HepG2 (cell line): ENCODE measurements around the gene FNDC3B. TPM values are rescaled to one million over a fixed set of nuclear protein-coding genes. Genes with fewer than 3 reads are reported as not detected.

Experiments used
- ATAC-seq: fragments of 200-7000 bp; cut with Tn5 transposase; 3 replicates; pipeline ENCODE4 v1.9.1; 2020; ENCODE audit warnings: mild to moderate bottlenecking, moderate library complexity
- BruUV-seq: library from RNA; stranded (reverse); fragments of 400-500 nt; replicated peaks from 2 replicates; lab custom pipeline; 2021; lab: Mats Ljungman, UMichigan
- CTCF ChIA-PET: fragments of 300-600 bp; formaldehyde crosslinking; extraction: SDS; loops from one replicate; lab custom pipeline; 2021; ENCODE audit warnings: low total read pairs, inconsistent platforms, low intra/inter-chr PET ratio; lab: Yijun Ruan, JAX
- POLR2A ChIA-PET: fragments of 350-600 bp; sonication (Branson Sonifier 250); formaldehyde crosslinking; loops from one replicate; lab custom pipeline; 2020; ENCODE audit warnings: antibody characterized with exemption, inconsistent platforms; lab: Yijun Ruan, JAX
- DNase-seq: peaks from one replicate; pipeline ENCODE4 v3.0.0-alpha.2; 2015; ENCODE audit warnings: low spot score
- FAIRE-seq: peaks from 3 replicates; lab custom pipeline; 2011; peaks lifted over from hg19 to GRCh38; lab: Jason Lieb, UNC
- H2AFZ ChIP-seq: one replicate; pipeline ENCODE4 v1.6.1; 2011; ENCODE audit warnings: low read length, inconsistent platforms
- H3K27ac ChIP-seq: fragments of 300-600 bp; 3 replicates; pipeline ENCODE4 v1.8.0; 2011; ENCODE audit warnings: mixed run types, mild to moderate bottlenecking, mixed read lengths, low read length, inconsistent platforms; ENCODE audit not compliant: insufficient read depth; ENCODE audit errors: extremely low read length
- H3K27me3 ChIP-seq, 2 experiments: fragments of 200-600 bp in 1 of 2; 2 replicates in 1 of 2; 3 replicates in 1 of 2; pipeline versions ENCODE4 v1.6.0 to v1.8.0; 2011; ENCODE audit warnings: low read length in 2 of 2, mild to moderate bottlenecking in 2 of 2, moderate library complexity in 2 of 2, inconsistent platforms in 1 of 2; ENCODE audit not compliant: insufficient read depth in 2 of 2, control insufficient read depth in 1 of 2
- H3K36me3 ChIP-seq, 2 experiments: fragments of 200-600 bp in 1 of 2; replicated peaks in 1 of 2; 2 replicates in 1 of 2; 3 replicates in 1 of 2; pipeline versions ENCODE4 v1.5.1 to v1.8.0; 2011; ENCODE audit warnings: low read length in 2 of 2, inconsistent platforms in 1 of 2; ENCODE audit not compliant: insufficient read depth in 2 of 2, control insufficient read depth in 1 of 2
- H3K4me1 ChIP-seq: 2 replicates; pipeline ENCODE4 v1.5.1; 2012; ENCODE audit warnings: low read length, inconsistent platforms; ENCODE audit not compliant: insufficient read depth
- H3K4me2 ChIP-seq: 2 replicates; pipeline ENCODE4 v1.6.0; 2011; ENCODE audit warnings: low read depth, low read length, inconsistent platforms
- H3K4me3 ChIP-seq, 3 experiments: fragments of 200-600 bp in 1 of 3; sonication (generic), shearing (Covaris generic) in 1 of 3; replicated peaks in 1 of 3; 2 replicates each; pipeline ENCODE4 v1.5.1; 2011 to 2016; ENCODE audit warnings: low read length in 3 of 3, inconsistent platforms in 2 of 3, low read depth in 2 of 3, mild to moderate bottlenecking in 2 of 3, control low read depth in 1 of 3, mixed read lengths in 1 of 3; ENCODE audit not compliant: insufficient read depth in 1 of 3
- H3K79me2 ChIP-seq: one replicate; pipeline ENCODE4 v1.6.1; 2011; ENCODE audit warnings: low read length, inconsistent platforms; ENCODE audit not compliant: insufficient read depth
- H3K9ac ChIP-seq: 2 replicates; pipeline ENCODE4 v1.6.0; 2011; ENCODE audit warnings: mild to moderate bottlenecking, low read depth, low read length, inconsistent platforms; ENCODE audit not compliant: insufficient read depth
- H3K9me3 ChIP-seq: 2 replicates; pipeline ENCODE4 v1.5.1; 2012; ENCODE audit warnings: mild to moderate bottlenecking, low read length
- H4K20me1 ChIP-seq: 2 replicates; pipeline ENCODE4 v1.6.0; 2011; ENCODE audit warnings: inconsistent platforms, mild to moderate bottlenecking, low read length, moderate library complexity; ENCODE audit not compliant: insufficient read depth
- ARID2 ChIP-seq: sonication (generic); formaldehyde crosslinking; IDR thresholded peaks from 2 replicates; pipeline ENCODE4 v1.8.1; 2022; ENCODE audit warnings: mild to moderate bottlenecking, missing genetic modification reagents, borderline replicate concordance
- ARNT2 ChIP-seq: sonication (generic); formaldehyde crosslinking; IDR thresholded peaks from 2 replicates; pipeline ENCODE4 v1.8.0; 2022; ENCODE audit warnings: mild to moderate bottlenecking, low read depth, missing genetic modification reagents, moderate library complexity
- CBFB ChIP-seq: sonication (generic); formaldehyde crosslinking; IDR thresholded peaks from 2 replicates; pipeline ENCODE4 v1.4.0; 2020; ENCODE audit warnings: missing genetic modification reagents
- CBX2 ChIP-seq, 2 experiments: fragments of 200-600 bp in 1 of 2; sonication (generic); formaldehyde crosslinking in 1 of 2; IDR thresholded peaks; 2 replicates each; pipeline versions ENCODE4 v1.7.0 to v1.8.1; 2018 to 2022; ENCODE audit warnings: low read depth in 2 of 2, low read length in 1 of 2, mild to moderate bottlenecking in 1 of 2, missing genetic modification reagents in 1 of 2
- DNMT3B ChIP-seq: conservative IDR thresholded peaks from 2 replicates; pipeline ENCODE4 v1.6.1; 2016; ENCODE audit warnings: missing biosample characterization, control low read depth
- FOXO1 ChIP-seq: sonication (generic); formaldehyde crosslinking; IDR thresholded peaks from 2 replicates; pipeline ENCODE4 v1.4.0; 2020; ENCODE audit warnings: missing genetic modification reagents
- MBNL3 ChIP-seq: fragments of 250-450 bp; sonication (Bioruptor Pico); conservative IDR thresholded peaks from 2 replicates; pipeline ENCODE4 v1.8.0; 2022; ENCODE audit warnings: mild to moderate bottlenecking, inconsistent platforms
- MTF1 ChIP-seq: sonication (generic); formaldehyde crosslinking; IDR thresholded peaks from 2 replicates; pipeline ENCODE4 v1.5.0; 2020; ENCODE audit warnings: missing genetic modification reagents
- NCOA5 ChIP-seq: sonication (generic); formaldehyde crosslinking; IDR thresholded peaks from 2 replicates; pipeline ENCODE4 v1.4.0; 2020; ENCODE audit warnings: missing genetic modification reagents
- RFX1 ChIP-seq: fragments of 450-650 bp; IDR thresholded peaks from 2 replicates; pipeline ENCODE4 v1.6.1; 2017
- TBX2 ChIP-seq: sonication (generic); formaldehyde crosslinking; IDR thresholded peaks from 2 replicates; pipeline ENCODE4 v1.5.0; 2020; ENCODE audit warnings: missing genetic modification reagents, mild to moderate bottlenecking, borderline replicate concordance
- TMF1 ChIP-seq: sonication (generic); formaldehyde crosslinking; IDR thresholded peaks from 2 replicates; pipeline ENCODE4 v1.8.1; 2022; ENCODE audit warnings: low read depth, missing genetic modification reagents
- YEATS4 ChIP-seq: sonication (generic); formaldehyde crosslinking; IDR thresholded peaks from 2 replicates; pipeline ENCODE4 v1.4.0; 2020; ENCODE audit warnings: missing genetic modification reagents, borderline replicate concordance
- ZFP37 ChIP-seq: sonication (generic); formaldehyde crosslinking; IDR thresholded peaks from 2 replicates; pipeline ENCODE4 v1.4.0; 2020; ENCODE audit warnings: missing genetic modification reagents, borderline replicate concordance
- ZMYM4 ChIP-seq: sonication (generic); formaldehyde crosslinking; IDR thresholded peaks from 2 replicates; pipeline ENCODE4 v1.8.1; 2023; ENCODE audit warnings: mild to moderate bottlenecking, missing genetic modification reagents
- ZNF253 ChIP-seq: sonication (generic); formaldehyde crosslinking; IDR thresholded peaks from 2 replicates; pipeline ENCODE4 v1.8.0; 2022; ENCODE audit warnings: mild to moderate bottlenecking, missing genetic modification reagents, borderline replicate concordance
- ZNF446 ChIP-seq: sonication (generic); formaldehyde crosslinking; IDR thresholded peaks from 2 replicates; pipeline ENCODE4 v1.5.0; 2020; ENCODE audit warnings: mild to moderate bottlenecking, missing genetic modification reagents
- ZSCAN20 ChIP-seq: sonication (generic); formaldehyde crosslinking; IDR thresholded peaks from 2 replicates; pipeline ENCODE4 v1.4.0; 2020; ENCODE audit warnings: missing genetic modification reagents, mild to moderate bottlenecking, borderline replicate concordance
- WGBS: methylation state at CpG from one replicate; pipeline ENCODE4 v1.1.6; 2017; ENCODE audit warnings: low lambda C conversion rate; 5-methylcytosine and 5-hydroxymethylcytosine counted together
- in situ Hi-C: cut with HindIII; loops from 2 replicates; pipeline ENCODE4 v1.10.0; 2017; ENCODE audit warnings: low pct_unique_long_range_greater_than_20kb; ENCODE audit not compliant: extremely low pct_ligation_motif_present
- intact Hi-C: fragments of 100-400 bp; cut with micrococcal nuclease; formaldehyde crosslinking; loops from one replicate; pipeline ENCODE4 v1.10.0; 2022; ENCODE audit not compliant: unreplicated experiment
- polyA plus RNA-seq, 8 experiments: library from polyadenylated mRNA; depleted of rRNA in 3 of 8; stranded (reverse) in 7 of 8; unstranded in 1 of 8; fragments of >200 nt; fragmentation: Illumina TruSeq in 4 of 8; extraction: Trizol in 4 of 8; gene quantifications; 2 replicates each; pipeline versions ENCODE4 v1.2.1 to v1.2.3, GENCODE V29; 2011 to 2016; ENCODE audit warnings: low read depth in 4 of 8, missing spikeins in 1 of 8, mixed read lengths in 1 of 8; ENCODE audit not compliant: insufficient read depth in 1 of 8
- total RNA-seq, 5 experiments: library from RNA; depleted of rRNA; stranded (reverse); fragments of >200 nt; fragmentation: Illumina TruSeq; extraction: Trizol; gene quantifications; 2 replicates each; pipeline ENCODE4 v1.2.3, GENCODE V29; 2016; ENCODE audit warnings: low read depth in 1 of 5
- TF ChIP-seq, protein P1 (sequence below): sonication (generic); formaldehyde crosslinking; IDR thresholded peaks from 2 replicates; pipeline ENCODE4 v1.4.0; 2020; ENCODE audit warnings: missing genetic modification reagents, borderline replicate concordance
- TF ChIP-seq, protein P2 (sequence below): IDR thresholded peaks from 2 replicates; pipeline ENCODE4 v1.6.1; 2016
- TF ChIP-seq, protein P3 (sequence below): sonication (generic); formaldehyde crosslinking; IDR thresholded peaks from 2 replicates; pipeline ENCODE4 v1.4.0; 2020; ENCODE audit warnings: missing genetic modification reagents, borderline replicate concordance

FNDC3B gene
- total and polyA plus RNA-seq, 2 of the 13 experiments (the other 11 are each of a cell fraction or from before 2014, with no cell fraction given): 74.8 to 103 TPM

DNA sequence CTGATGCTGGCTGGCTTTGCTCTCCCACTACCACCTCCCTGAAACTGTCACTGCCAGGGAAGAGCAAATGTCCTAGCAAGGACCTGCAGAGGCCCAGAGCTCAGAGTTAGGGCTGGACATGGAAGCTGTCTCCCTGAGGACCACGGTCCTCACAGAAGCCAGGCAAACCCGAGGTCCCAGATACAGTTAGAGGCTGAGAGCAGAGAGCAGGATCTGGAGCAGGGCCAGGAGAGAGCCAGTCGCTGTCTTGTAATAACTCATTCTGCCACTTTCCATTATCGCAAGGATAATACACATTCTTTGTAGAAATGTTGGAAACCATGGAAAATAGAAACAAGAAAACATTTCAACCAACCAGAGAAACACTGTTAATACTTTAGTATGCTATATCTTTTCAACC, 398.8 kb downstream of the FNDC3B start (continued):
- TF ChIP-seq, protein P1, sequence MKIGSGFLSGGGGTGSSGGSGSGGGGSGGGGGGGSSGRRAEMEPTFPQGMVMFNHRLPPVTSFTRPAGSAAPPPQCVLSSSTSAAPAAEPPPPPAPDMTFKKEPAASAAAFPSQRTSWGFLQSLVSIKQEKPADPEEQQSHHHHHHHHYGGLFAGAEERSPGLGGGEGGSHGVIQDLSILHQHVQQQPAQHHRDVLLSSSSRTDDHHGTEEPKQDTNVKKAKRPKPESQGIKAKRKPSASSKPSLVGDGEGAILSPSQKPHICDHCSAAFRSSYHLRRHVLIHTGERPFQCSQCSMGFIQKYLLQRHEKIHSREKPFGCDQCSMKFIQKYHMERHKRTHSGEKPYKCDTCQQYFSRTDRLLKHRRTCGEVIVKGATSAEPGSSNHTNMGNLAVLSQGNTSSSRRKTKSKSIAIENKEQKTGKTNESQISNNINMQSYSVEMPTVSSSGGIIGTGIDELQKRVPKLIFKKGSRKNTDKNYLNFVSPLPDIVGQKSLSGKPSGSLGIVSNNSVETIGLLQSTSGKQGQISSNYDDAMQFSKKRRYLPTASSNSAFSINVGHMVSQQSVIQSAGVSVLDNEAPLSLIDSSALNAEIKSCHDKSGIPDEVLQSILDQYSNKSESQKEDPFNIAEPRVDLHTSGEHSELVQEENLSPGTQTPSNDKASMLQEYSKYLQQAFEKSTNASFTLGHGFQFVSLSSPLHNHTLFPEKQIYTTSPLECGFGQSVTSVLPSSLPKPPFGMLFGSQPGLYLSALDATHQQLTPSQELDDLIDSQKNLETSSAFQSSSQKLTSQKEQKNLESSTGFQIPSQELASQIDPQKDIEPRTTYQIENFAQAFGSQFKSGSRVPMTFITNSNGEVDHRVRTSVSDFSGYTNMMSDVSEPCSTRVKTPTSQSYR (CRISPR knock-in tag): no peak
- no peak for TF ChIP-seq ZNF446 (CRISPR knock-in tag)
- no peak for TF ChIP-seq RFX1
- TF ChIP-seq ZNF253 (CRISPR knock-in tag): no peak
- TF ChIP-seq ZMYM4 (CRISPR knock-in tag): no peak
- TF ChIP-seq CBX2 (IDR thresholded peaks at IDR 0.05; ENCODE audit: low read depth, low read length): no peak
- TF ChIP-seq CBX2 (CRISPR knock-in tag; IDR thresholded peaks at IDR 0.05; ENCODE audit: low read depth): no peak

DNA sequence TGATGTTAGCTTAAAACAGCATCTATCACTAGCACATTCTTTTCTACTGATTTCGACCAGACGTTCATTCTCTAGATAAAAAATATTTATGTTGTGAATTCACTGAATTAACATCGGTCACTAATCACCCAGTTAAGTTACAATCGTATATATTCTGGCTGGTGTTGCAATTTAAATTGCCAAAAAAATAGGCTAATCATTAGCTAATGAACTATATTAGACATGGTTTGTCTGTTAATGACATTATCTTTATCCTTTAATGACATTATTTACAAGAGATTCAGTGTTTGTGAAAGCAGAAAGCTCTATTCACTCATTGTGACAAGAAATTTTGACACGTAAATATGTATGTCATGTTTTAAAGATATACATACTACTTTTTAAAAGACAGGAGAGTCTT, 402.2 kb downstream of the FNDC3B start:
- in situ Hi-C loops: no loop called here
- ChIA-PET POLR2A (no interaction called here), CTCF (no interaction called here)
- H3K4me1 ChIP-seq: no peaks in the 10 kb centered on the region
- DNase-seq (no peak), FAIRE-seq (no peak), ATAC-seq (no peak)
- no peak overlapping the region for H3K4me3 ChIP-seq
- intact Hi-C loops: no loop called here
- H3K9me3 ChIP-seq: no peaks in the 10 kb centered on the region
- no peak overlapping the region for H3K27ac ChIP-seq
- no peaks in the 10 kb centered on the region for H4K20me1 ChIP-seq
- H3K27me3 ChIP-seq: peaks cover 0 to 6% of the 10 kb centered on the region in 2 experiments; a peak in 1 of 5 replicates
- BruUV-seq: no TSS peak
- no peaks in the 10 kb centered on the region for H3K36me3 ChIP-seq
- no peak overlapping the region for H3K9ac ChIP-seq
- 8% methylated on average over 5 of the region's 5 CpGs for WGBS
- H2AFZ ChIP-seq: no peak overlapping the region
- no peaks in the 10 kb centered on the region for H3K79me2 ChIP-seq
- H3K4me2 ChIP-seq: no peak overlapping the region
- TF ChIP-seq ARNT2 (CRISPR knock-in tag) (no peak), TBX2 (CRISPR knock-in tag) (no peak), MTF1 (CRISPR knock-in tag) (no peak), ZSCAN20 (CRISPR knock-in tag) (no peak), DNMT3B (no peak), ARID2 (CRISPR knock-in tag) (no peak), FOXO1 (CRISPR knock-in tag) (no peak), TMF1 (CRISPR knock-in tag) (no peak), CBFB (CRISPR knock-in tag) (no peak), ZFP37 (CRISPR knock-in tag) (no peak), YEATS4 (no peak), MBNL3 (CRISPR knock-in tag) (no peak), NCOA5 (no peak)
- TF ChIP-seq, protein P2, sequence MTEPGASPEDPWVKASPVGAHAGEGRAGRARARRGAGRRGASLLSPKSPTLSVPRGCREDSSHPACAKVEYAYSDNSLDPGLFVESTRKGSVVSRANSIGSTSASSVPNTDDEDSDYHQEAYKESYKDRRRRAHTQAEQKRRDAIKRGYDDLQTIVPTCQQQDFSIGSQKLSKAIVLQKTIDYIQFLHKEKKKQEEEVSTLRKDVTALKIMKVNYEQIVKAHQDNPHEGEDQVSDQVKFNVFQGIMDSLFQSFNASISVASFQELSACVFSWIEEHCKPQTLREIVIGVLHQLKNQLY: no peak
- TF ChIP-seq, protein P3, sequence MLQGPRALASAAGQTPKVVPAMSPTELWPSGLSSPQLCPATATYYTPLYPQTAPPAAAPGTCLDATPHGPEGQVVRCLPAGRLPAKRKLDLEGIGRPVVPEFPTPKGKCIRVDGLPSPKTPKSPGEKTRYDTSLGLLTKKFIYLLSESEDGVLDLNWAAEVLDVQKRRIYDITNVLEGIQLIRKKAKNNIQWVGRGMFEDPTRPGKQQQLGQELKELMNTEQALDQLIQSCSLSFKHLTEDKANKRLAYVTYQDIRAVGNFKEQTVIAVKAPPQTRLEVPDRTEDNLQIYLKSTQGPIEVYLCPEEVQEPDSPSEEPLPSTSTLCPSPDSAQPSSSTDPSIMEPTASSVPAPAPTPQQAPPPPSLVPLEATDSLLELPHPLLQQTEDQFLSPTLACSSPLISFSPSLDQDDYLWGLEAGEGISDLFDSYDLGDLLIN (CRISPR knock-in tag): no peak
